Measurements from ENCODE around the gene PACRG. TPM values are rescaled to one million over a fixed set of nuclear protein-coding genes. Genes with fewer than 3 reads are reported as not detected.

PACRG gene
- total and polyA plus RNA-seq, 2 of the 13 experiments (the other 11 are each of a cell fraction or from before 2014, with no cell fraction given): 0.13 TPM; not detected in 1

- ChIA-PET CTCF (ENCODE audit: low intra/inter-chr PET ratio, low total read pairs) (no interaction called here), POLR2A (no interaction called here)
- Histone ChIP-seq H3K9me3 (ENCODE audit: low read length) (peaks cover 49% of the 10 kb centered on the region), H3K4me1 (ENCODE audit: insufficient read depth, low read length) (no peaks in the 10 kb centered on the region), H3K27ac (ENCODE audit: extremely low read length, insufficient read depth, low read length) (no peak overlapping the region), H3K4me2 (ENCODE audit: low read depth, low read length) (no peak overlapping the region), H4K20me1 (ENCODE audit: insufficient read depth, low read length) (no peaks in the 10 kb centered on the region), H2AFZ (ENCODE audit: low read length) (no peak overlapping the region), H3K79me2 (ENCODE audit: insufficient read depth, low read length) (no peaks in the 10 kb centered on the region), H3K27me3 (ENCODE audit: control insufficient read depth in 1 of 2, insufficient read depth in 2 of 2, low read length in 2 of 2) (no peaks in the 10 kb centered on the region), H3K36me3 (replicated peaks in 1 of 2; ENCODE audit: control insufficient read depth in 1 of 2, insufficient read depth in 2 of 2, low read length in 2 of 2) (no peaks in the 10 kb centered on the region), H3K4me3 (replicated peaks in 1 of 3; ENCODE audit: insufficient read depth in 1 of 3, low read depth in 2 of 3, low read length in 3 of 3) (no peak overlapping the region), H3K9ac (ENCODE audit: insufficient read depth, low read depth, low read length) (no peak overlapping the region)
- in situ Hi-C loops (cut with HindIII; ENCODE audit: extremely low pct_ligation_motif_present, low pct_unique_long_range_greater_than_20kb) (no loop called here), intact Hi-C loops (cut with micrococcal nuclease; ENCODE audit: unreplicated experiment) (no loop called here)
- no peak for DNase-seq (ENCODE audit: low spot score)
- no peak for ATAC-seq
- TF ChIP-seq PLRG1 (conservative IDR thresholded peaks at IDR 0.05): no peak
- no peak for TF ChIP-seq ZNF362 (CRISPR knock-in tag; IDR thresholded peaks at IDR 0.05; ENCODE audit: borderline replicate concordance)
- TF ChIP-seq ZBTB39 (CRISPR knock-in tag; IDR thresholded peaks at IDR 0.05): no peak
- TF ChIP-seq NCOA1 (CRISPR knock-in tag; IDR thresholded peaks at IDR 0.05): no peak
- no peak for TF ChIP-seq ZSCAN25 (CRISPR knock-in tag; IDR thresholded peaks at IDR 0.05)
- no peak for TF ChIP-seq ZMYM2 (CRISPR knock-in tag; IDR thresholded peaks at IDR 0.05)
- TF ChIP-seq KLF12 (CRISPR knock-in tag; IDR thresholded peaks at IDR 0.05; ENCODE audit: borderline replicate concordance): no peak
- no peak for TF ChIP-seq DRAP1 (CRISPR knock-in tag; IDR thresholded peaks at IDR 0.05)
- no peak for TF ChIP-seq SNAPC4 (CRISPR knock-in tag; IDR thresholded peaks at IDR 0.05)
- no peak for FAIRE-seq
- BruUV-seq (replicated peaks): no TSS peak
- 3% methylated on average over 1 of the region's 1 CpG for WGBS (ENCODE audit: low lambda C conversion rate)
These were observed 194.9 kb downstream of the PACRG start for GRCh38 chr6:162922563-162923166.
